ENCODE results near the gene OR2K2.

GRCh38 chr9:111375062-111375461 lies 45.0 kb upstream of the OR2K2 start:
- no peak for TF ChIP-seq CTCF (IDR thresholded peaks at IDR 0.05; ENCODE audit: low read depth, low read length)
- no peak for TF ChIP-seq EZH2phosphoT487 (IDR thresholded peaks at IDR 0.05; ENCODE audit: low read depth)
